ENCODE data around the gene OPN3. TPM values are rescaled to one million over a fixed set of nuclear protein-coding genes. Genes with fewer than 3 reads are reported as not detected.

OPN3 gene
- total RNA-seq, 1 donor from 2014 or later: 9.0 TPM

- Histone ChIP-seq H3K4me1 (no peaks in the 10 kb centered on the region), H3K36me3 (no peaks in the 10 kb centered on the region), H3K27ac (no peak overlapping the region), H3K9me3 (no peaks in the 10 kb centered on the region), H3K4me3 (no peak overlapping the region), H3K27me3 (no peaks in the 10 kb centered on the region)
- TF ChIP-seq CTCF (IDR thresholded peaks at IDR 0.05): no peak
- DNase-seq (ENCODE audit: low spot score in 2 of 2): no peak
- intact Hi-C loops (cut with DNase I): no loop called here
Measured at GRCh38 chr1:241654019-241654418, 13.8 kb upstream of the OPN3 start.

DNA sequence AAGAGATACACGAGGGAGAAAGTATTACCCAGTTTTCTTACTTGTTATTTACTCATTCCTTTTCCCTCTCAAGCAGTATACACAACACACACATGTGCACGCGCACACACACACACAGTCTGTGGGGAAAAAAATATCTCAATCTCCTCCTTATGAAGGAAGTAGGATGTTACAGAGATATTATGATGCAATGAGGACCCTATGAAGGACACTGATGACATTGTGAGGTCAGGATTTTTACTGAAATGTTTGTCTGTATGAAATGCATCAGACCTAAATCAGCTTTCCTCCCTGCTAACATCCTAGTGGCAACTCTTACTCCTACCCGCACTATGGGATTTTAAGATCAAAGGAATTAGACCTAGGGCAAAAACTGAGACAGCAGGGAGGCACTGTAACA, 11.8 kb upstream of the OPN3 start, which contains the start of gene WDR64:
Gene WDR64 (plus strand): TSS at position 270 of the 400 bp plus-strand sequence. CDS start 204 bp downstream, outside the sequence.
- Histone ChIP-seq H3K4me3 (no peak within 1 kb of the TSS), H3K36me3 (no peaks in the 10 kb centered on the region), H3K9me3 (no peaks in the 10 kb centered on the region), H3K27ac (no peak within 1 kb of the TSS), H3K27me3 (no peaks in the 10 kb centered on the region), H3K4me1 (no peaks in the 10 kb centered on the region)
- no peak for TF ChIP-seq CTCF (IDR thresholded peaks at IDR 0.05)
- no peak for DNase-seq (ENCODE audit: low spot score in 2 of 2)
- intact Hi-C loops (cut with DNase I): no loop called here

DNA sequence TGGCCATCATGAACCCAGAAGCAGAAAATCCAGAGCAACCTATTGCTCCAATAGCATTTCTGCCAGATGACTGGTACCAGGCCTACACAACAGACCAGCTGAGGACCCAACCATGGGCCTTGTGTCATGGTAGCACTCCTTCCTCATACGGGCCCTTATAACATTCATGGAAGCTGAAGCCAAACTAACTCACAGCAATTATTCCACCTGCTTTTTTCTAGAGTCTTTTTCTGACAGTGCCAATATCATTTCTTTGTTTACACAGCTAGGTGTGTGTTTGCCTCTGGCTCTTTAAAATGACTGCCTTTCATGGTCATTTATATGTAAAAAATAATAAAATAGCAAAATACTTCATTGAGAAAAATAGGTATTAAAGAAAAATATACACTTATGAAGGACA, 8.0 kb upstream of the OPN3 start:
- H3K9me3 ChIP-seq: no peaks in the 10 kb centered on the region
- DNase-seq (ENCODE audit: low spot score in 2 of 2): no peak
- no peaks in the 10 kb centered on the region for H3K4me1 ChIP-seq
- H3K4me3 ChIP-seq: no peak overlapping the region
- no peak for TF ChIP-seq CTCF (IDR thresholded peaks at IDR 0.05)
- H3K36me3 ChIP-seq: no peaks in the 10 kb centered on the region
- no peaks in the 10 kb centered on the region for H3K27me3 ChIP-seq
- no peak overlapping the region for H3K27ac ChIP-seq
- intact Hi-C loops (cut with DNase I): no loop called here

DNA sequence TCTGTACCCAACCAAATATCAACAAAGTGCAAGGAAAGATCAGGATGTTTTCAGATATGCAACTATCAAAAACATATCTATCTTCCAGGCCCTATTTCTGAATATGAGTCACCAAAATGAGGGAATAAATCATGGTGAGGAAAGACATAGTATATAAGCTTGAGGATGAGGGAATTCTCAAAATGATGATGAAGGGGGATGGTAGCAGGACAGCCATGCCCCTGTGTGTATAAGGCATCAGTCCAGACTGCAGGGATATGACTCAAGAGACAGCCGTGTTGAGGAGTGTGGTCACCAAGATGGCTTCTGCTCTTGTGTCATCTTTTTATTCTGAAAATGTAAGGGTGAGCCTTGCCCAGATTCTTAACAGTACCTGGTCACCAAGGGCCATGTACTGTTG, 7.5 kb upstream of the OPN3 start:
- no peak overlapping the region for H3K27ac ChIP-seq
- no peak overlapping the region for H3K4me3 ChIP-seq
- intact Hi-C loops (cut with DNase I): no loop called here
- no peaks in the 10 kb centered on the region for H3K27me3 ChIP-seq
- TF ChIP-seq CTCF (IDR thresholded peaks at IDR 0.05): no peak
- DNase-seq (ENCODE audit: low spot score in 2 of 2): no peak
- H3K36me3 ChIP-seq: no peaks in the 10 kb centered on the region
- H3K4me1 ChIP-seq: no peaks in the 10 kb centered on the region
- H3K9me3 ChIP-seq: no peaks in the 10 kb centered on the region

DNA sequence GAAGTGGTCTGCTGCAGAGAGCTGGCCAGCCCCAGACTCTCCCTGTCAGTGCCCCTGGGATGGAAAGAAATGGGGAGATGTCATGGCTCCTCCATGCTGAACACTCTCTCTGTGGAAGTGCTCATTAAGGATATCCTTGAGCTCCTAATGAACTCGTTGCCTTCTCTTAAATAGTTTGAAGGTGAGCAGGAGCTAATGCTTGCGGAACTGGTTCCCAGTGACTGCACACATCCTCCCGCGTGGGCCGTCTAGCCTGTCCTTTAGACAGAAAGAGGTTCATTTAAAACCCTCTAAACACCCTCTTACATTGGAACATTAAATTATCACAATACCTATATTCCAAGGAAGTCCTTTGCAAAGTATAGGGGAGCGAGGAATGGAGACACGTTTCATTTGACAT, 6.0 kb upstream of the OPN3 start:
- no peaks in the 10 kb centered on the region for H3K9me3 ChIP-seq
- H3K27ac ChIP-seq: no peak overlapping the region
- no peak for DNase-seq (ENCODE audit: low spot score in 2 of 2)
- H3K36me3 ChIP-seq: no peaks in the 10 kb centered on the region
- intact Hi-C loops (cut with DNase I): no loop called here
- no peak overlapping the region for H3K4me3 ChIP-seq
- no peak for TF ChIP-seq CTCF (IDR thresholded peaks at IDR 0.05)
- H3K4me1 ChIP-seq: no peaks in the 10 kb centered on the region
- no peaks in the 10 kb centered on the region for H3K27me3 ChIP-seq

GRCh38 chr1:241645199-241645598, 5.0 kb upstream of the OPN3 start:
- Histone ChIP-seq H3K27ac (peak overlapping the region; percentile 14 to 39), H3K36me3 (no peaks in the 10 kb centered on the region), H3K27me3 (no peaks in the 10 kb centered on the region), H3K4me1 (no peaks in the 10 kb centered on the region), H3K9me3 (no peaks in the 10 kb centered on the region), H3K4me3 (no peak overlapping the region)
- DNase-seq (ENCODE audit: low spot score in 2 of 2): no peak
- intact Hi-C loops (cut with DNase I): no loop called here
- no peak for TF ChIP-seq CTCF (IDR thresholded peaks at IDR 0.05)

All from ascending aorta (tissue), 2 donors.